Stimulated activated CD4-positive, alpha-beta T cell treated with anti-CD3 and anti-CD28 coated beads, Interleukin-1b, Interleukin-23, amount 100 ng/mL, for 24 hours (primary cell): ENCODE measurements around the gene CT45A1.
"Not testable (repeated sequence)": the region's sequence is repeated elsewhere in the genome, so short reads cannot be mapped to it uniquely, and the experiment has no call there.

Source experiments
- DNase-seq, 4 experiments: peaks; one replicate each; pipeline ENCODE4 v3.0.0-alpha.2; 2020; ENCODE audit warnings: low read depth in 4 of 4, low spot score in 1 of 4

The CT45A1 gene

GRCh38 chrX:135713183-135713689 is at the start of gene CT45A1:
Gene CT45A1 (plus strand): TSS chrX:135713639. CDS start chrX:135718941, 5,302 bp downstream.
- peak in 2 of 4 experiments; percentile 13 to 27 for DNase-seq

DNA sequence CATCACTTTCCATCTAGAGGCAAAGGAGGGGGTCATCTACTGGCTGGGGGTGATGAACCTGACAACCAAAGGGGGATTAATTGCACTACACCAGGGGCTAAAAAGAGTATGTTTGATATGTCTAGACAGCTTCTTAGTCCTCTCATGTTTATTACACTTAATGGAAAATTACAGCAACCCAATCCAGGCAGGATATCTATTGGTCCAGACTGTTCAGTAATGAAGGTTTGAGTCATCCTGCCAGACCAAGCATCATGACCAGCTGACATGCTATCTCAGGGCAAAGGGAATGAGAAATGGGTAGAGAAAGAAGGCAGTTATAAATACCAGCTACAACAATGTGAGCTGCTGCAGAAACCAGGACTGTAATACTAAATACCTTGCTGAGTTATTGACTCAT is 40.5 kb upstream of the CT45A1 start:
- not testable (repeated sequence) for DNase-seq

- DNase-seq = peak in 1 of 4 experiments; percentile 4
These were observed 25.3 kb upstream of the CT45A1 start for GRCh38 chrX:135688137-135688536.

GRCh38 chrX:135695471-135695870 is 18.0 kb upstream of the CT45A1 start:
- DNase-seq = no peak

DNA sequence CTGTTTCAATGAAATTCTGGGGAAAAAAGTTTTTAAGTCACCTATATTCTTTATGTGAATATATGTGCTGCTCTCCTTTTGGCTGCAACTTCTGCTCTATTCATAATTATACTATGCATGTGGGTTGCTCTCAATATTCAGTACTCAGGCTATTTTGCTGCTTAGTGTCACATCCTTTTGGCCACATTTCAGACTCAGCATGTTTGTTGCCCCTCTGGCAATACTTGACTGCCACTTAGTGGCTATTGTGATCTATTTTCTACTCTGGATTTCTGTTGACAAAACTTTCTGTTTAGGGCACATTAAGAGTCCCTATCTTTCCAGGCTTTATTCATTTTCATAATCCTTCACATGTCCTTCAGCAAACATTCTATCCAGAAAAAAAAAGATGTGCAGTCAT is 15.8 kb upstream of the CT45A1 start:
- DNase-seq = no peak

DNA sequence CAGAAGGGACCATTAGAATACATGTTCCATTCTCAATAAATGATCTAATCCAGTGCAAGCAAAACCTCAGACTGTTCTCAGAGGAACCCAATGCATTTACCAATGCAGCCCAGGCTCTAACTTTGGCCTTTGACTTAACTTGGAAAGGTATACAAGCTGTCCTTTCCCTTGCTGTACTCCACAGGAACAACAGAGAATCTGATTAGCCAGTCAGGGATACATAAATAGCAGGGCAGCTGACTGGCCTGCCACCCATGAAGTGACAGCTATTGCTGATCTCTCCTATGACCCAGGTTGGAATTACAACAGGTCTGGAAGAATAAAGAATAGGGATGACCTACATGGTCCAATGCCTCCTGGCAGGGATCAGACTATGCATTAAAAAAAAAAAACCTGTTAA is 14.5 kb upstream of the CT45A1 start:
- no peak for DNase-seq

DNA sequence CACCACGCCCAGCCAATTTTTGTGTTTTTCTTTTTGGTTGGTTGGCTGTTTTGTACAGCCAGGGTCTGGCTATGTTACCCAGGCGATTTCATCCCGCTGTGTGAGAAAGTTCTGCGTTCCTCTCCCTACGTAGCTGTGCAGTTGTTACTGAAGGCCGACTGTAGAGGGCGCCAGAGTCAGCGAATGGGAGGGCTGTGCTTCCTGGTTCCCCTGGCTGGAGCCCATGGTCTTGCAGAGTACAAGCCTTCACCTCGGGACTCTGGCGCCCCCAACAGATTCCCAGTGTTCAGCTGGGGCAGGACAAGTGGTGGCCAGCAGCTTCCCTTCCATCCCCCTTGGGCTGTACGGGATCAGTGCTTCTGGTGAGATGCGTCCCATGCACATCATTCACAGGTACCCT is 5.6 kb upstream of the CT45A1 start:
- peak in 3 of 4 experiments; percentile 10 to 41 (median 15) for DNase-seq

- DNase-seq = no peak
These were observed 356 bp downstream of the CT45A1 start for GRCh38 chrX:135713795-135714194.

- not testable (repeated sequence) for DNase-seq
These were observed 21.2 kb downstream of the CT45A1 start for GRCh38 chrX:135734666-135735065.

DNA sequence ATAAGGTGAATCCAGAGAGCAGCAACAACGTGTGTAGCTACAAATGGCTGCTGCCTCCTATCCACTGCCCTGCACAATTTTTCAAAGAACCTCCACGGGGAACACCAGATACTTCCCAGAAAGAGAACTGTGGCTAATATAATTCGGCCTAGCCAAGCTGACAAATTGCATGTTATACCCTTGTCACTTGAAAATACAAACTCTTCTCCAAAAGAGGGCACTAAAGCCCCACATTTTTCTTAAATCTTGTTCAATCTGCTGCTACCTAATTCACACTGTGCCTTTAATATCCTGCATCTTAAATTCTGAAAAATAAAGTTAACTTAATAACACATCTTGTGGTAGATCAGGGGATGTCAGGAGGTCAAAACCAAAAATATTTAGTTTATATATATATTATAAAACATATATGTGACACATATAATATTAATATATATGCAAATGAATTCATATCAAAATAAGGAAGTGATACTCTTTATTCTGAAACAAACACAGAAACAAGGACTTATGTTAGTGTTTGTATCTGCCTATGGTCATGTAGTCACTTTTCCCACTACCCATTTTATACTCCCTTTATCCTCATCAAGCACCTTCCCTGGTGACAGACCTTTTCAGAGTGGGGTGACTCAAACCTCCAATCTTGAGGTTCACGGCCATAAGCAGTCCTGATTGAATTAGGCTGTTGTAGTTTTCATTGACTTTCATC is 24.1 kb downstream of the CT45A1 start:
- no peak for DNase-seq

DNA sequence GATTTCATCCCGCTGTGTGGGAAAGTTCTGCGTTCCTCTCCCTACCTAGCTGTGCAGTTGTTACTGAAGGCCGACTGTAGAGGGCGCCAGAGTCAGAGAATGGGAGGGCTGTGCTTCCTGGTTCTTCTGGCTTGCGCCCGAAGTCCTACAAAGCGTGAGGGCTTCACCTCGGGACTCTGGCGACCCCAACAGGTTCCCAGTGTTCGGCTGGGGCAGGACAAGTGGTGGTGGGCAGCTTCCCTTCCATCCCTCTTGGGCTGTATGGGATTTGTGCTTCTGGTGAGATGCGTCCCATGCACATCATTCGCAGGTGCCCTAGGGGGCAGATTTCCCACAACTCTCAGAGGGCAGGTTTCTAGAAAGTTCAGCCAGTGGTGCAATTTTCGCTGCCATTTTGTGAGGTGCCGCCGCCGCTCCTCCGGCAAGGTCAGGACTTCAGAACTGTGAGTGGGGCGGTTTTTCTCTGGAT is 27.3 kb downstream of the CT45A1 start:
- peak in 3 of 4 experiments; percentile 16 to 47 (median 30) for DNase-seq

DNA sequence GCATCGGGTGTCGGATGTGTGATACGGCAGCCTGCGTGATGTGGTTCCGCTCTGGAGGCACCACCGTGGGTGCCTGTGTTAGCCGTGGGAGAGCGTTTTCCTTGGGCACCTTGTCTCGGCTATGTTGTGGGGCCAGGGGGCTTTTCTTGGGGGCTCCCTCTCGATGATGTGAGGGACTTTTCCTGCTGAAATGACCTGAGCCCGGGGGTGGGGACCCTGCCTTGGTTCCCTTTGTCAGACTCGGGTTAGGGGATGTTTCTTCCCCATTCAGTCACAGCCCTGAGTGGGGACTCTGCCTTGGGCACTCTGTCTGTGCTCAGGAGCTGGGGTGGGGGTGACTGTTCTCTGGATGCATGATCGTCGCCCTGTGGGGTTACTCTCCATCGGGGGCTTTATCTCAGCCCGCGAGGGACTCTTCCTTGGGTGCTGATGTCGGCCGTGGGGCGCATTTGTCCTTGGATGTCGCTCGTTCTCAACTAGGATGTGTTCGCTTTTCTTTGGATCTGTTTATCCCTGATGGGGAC is 27.8 kb downstream of the CT45A1 start:
- no peak for DNase-seq

GRCh38 chrX:135744739-135745138 is 31.3 kb downstream of the CT45A1 start:
- DNase-seq = not testable (repeated sequence)

GRCh38 chrX:135768091-135768490 is 54.7 kb downstream of the CT45A1 start, which contains the start of gene CT45A3:
Gene CT45A3 (minus strand): TSS chrX:135768191. CDS start chrX:135764444, 3,747 bp downstream.
- DNase-seq = not testable (repeated sequence)
